Mucosa of stomach (tissue), 1 donor: Measurements from ENCODE around the gene RAB26.
"Not testable (repeated sequence)": the region's sequence is repeated elsewhere in the genome, so short reads cannot be mapped to it uniquely, and the experiment has no call there.

ENCODE experiments used
- H3K27me3 ChIP-seq: one replicate; pipeline ENCODE4 v1.7.0; 2013; ENCODE audit warnings: mild to moderate bottlenecking, low read length; ENCODE audit not compliant: control insufficient read depth, insufficient read depth
- H3K36me3 ChIP-seq: one replicate; pipeline ENCODE4 v1.7.0; 2013; ENCODE audit warnings: low read length; ENCODE audit not compliant: control insufficient read depth, insufficient read depth
- H3K4me1 ChIP-seq: one replicate; pipeline ENCODE4 v1.7.0; 2013; ENCODE audit warnings: mild to moderate bottlenecking, low read length; ENCODE audit not compliant: control insufficient read depth, insufficient read depth
- H3K4me3 ChIP-seq: one replicate; pipeline ENCODE4 v1.7.0; 2013; ENCODE audit warnings: low read length
- H3K9ac ChIP-seq: one replicate; pipeline ENCODE4 v1.7.0; 2013; ENCODE audit warnings: mild to moderate bottlenecking, low read length, moderate library complexity
- H3K9me3 ChIP-seq: one replicate; pipeline ENCODE4 v1.7.0; 2013; ENCODE audit warnings: mild to moderate bottlenecking, low read length, moderate library complexity; ENCODE audit not compliant: control insufficient read depth
- donor health status: Pancreatic carcinoma.

RAB26 gene

DNA sequence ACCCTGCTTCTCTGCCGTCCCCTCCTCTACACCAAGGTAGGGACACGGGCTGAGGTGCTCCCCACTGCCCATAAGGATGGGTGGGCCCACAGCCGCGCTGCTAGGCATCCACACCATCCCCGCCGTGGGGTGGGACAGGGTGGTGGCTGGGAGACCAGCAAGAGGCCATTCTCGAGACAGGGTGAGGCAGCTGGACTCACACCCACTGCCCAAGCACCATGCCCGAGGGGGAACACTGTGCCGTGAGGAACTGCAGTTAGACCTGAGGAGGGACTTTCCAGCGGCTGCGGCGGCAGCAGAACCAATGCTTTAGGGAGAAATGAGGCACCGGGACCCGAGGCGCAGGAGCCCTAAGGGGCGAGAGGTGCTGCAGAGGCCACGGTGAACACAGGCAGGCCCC, 26.0 kb upstream of the RAB26 start:
- Histone ChIP-seq H3K4me3 (no peak overlapping the region), H3K9ac (no peak overlapping the region), H3K4me1 (peaks cover 23% of the 10 kb centered on the region), H3K36me3 (no peaks in the 10 kb centered on the region), H3K27me3 (no peaks in the 10 kb centered on the region), H3K9me3 (no peaks in the 10 kb centered on the region)

DNA sequence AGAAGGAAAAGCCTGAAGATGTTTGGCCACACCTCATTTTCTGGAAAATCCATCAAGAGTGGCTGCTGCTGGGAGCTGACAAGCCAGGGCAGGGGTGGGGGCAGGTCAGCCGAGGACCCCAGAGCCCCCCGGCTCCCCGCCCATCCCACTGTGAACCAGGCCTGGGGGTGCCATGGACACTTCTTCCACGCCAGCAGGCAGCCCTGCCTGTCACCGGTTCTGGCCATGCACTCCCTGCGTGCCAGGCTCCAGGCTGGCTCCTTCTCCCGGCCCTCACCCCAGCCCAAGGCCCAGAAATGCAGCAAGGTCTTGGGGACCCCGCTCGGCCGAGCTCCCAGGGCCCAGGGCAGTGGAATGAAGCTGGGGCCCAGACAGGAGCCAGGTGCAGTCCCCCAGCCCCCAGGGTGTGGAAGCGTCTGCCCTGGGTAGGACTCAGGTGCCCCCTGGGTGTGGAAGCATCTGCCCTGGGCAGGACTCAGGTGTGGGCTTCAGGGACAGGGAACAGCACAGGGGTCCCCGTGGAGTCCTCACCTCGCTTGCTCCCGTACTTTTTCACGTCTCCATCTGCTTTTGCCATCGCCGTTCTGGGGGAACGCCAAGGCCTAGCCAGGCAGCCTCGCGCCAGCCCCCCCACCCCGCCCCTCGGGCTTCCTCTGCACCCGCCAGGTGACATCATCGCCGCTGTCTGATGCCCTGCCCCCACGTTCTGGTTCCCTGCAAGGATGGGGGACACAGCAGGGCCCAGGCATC, 25.3 kb upstream of the RAB26 start:
- H3K4me3 ChIP-seq, H3K36me3 ChIP-seq, H3K9ac ChIP-seq, H3K9me3 ChIP-seq, H3K27me3 ChIP-seq: not testable (repeated sequence)
- H3K4me1 ChIP-seq, result peaks cover 23% of the 10 kb centered on the region

DNA sequence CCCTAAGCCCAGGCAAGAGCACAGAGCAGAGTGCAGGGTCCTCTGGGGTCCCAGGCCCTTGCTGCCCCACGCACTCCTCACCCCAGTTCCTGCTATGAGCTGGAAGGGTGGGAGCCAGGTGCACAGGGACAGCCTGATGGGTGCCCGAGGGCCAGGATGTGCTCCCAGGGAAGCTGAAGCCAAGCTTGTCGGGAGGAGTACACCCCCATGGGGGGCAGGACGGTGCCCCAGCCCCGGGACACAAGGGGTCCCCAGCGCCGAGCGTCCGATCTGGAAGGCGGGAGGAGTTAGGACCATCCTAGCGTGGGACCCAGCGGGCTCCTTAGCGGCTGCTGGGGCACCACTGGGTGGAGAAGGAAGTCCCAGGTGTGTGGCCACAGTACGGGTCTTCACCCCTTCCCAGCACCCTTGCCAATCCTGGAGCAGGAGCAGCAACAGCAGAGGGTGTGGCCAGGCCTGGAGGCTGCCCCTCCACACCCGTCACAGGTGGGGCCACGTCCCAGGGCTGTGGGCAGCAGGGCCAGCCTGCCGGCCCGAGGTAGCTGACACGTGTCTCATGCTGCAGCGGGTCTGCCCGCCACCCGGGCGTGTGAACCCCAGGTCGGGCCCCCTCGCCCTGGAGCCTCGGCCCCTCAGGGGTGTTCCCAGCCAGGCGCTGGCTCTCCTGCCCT, 24.6 kb upstream of the RAB26 start:
- peaks cover 23% of the 10 kb centered on the region for H3K4me1 ChIP-seq
- H3K4me3 ChIP-seq, H3K36me3 ChIP-seq, H3K27me3 ChIP-seq, H3K9ac ChIP-seq, H3K9me3 ChIP-seq: not testable (repeated sequence)

DNA sequence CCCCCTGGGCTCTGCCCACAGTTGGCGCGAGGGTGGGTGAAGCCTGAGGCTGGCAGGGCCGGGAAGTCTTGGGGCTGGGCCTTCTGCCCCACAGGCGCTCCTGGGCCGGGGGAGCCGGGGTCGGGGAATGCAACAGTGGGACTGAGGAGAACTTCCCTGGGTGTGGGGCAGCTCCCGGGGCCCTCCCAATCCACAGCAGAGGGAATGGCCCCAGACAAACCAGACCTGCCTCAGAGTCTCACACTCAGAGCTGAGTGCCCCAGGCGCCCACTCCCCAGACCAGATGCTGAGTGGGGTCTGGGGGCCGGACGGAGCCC, 24.1 kb upstream of the RAB26 start:
- H3K4me1 ChIP-seq, result peaks cover 23% of the 10 kb centered on the region
- H3K9ac ChIP-seq, H3K27me3 ChIP-seq, H3K4me3 ChIP-seq, H3K9me3 ChIP-seq, H3K36me3 ChIP-seq: not testable (repeated sequence)

DNA sequence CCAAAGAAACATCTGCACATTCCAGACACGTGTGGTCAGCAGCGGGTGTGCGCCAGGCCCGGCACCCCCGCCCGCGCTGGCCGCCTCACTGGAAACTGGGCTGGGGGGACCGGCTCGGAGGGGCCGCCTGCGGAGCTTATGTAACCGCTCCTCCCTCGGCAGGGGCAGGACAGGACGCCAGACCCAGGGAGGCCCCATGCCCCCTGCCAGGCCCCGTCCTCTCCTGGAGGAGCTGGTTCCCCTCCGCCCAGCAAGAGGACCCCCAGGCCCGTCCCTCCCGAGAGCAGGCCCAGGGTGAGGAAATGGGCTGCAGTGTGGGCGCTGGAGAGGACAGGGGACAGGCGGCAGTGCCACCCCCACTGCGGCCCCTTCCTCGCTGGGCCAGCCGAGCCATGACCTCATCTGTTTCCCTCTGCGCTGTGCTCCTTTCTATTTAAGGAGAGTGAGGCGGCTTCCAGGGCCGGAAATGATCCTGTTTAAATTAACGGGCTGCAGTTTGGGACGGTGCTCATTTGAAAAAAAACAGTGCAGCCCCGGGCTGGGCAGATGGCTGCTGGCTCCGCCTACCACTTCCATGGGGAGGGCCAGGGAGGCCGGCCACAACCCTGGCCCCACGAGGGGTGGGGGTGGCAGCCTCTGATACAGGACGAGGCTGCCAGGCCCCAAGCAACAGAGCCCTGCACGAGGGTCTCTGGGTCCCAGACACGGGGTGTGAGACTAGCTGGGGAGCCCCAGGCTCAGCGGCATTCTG, 23.6 kb upstream of the RAB26 start:
- not testable (repeated sequence) for H3K4me3 ChIP-seq, H3K9me3 ChIP-seq, H3K36me3 ChIP-seq, H3K27me3 ChIP-seq, H3K9ac ChIP-seq
- peaks cover 23% of the 10 kb centered on the region for H3K4me1 ChIP-seq

DNA sequence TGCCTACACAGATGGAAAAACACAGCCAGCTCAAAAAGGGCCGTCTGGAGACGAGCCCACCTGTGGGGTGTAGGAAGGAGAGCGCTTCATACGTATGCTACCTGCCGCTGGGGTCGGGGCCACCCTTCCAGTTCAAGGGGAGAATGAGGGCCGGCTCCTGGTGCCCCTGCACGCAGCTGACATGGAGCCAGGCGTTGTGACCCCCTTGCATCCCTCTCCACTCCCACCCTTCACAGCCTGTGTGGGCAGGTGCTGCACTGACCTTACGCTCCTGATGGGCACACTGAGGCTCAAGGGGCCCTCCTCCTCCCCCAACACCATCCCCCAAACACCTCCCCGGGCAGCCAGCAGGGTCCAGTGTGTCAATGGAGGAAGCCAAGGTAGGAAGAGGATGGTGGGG, 22.8 kb upstream of the RAB26 start:
- H3K9me3 ChIP-seq, H3K36me3 ChIP-seq, H3K27me3 ChIP-seq, H3K9ac ChIP-seq, H3K4me3 ChIP-seq: not testable (repeated sequence)
- peaks cover 23% of the 10 kb centered on the region for H3K4me1 ChIP-seq

DNA sequence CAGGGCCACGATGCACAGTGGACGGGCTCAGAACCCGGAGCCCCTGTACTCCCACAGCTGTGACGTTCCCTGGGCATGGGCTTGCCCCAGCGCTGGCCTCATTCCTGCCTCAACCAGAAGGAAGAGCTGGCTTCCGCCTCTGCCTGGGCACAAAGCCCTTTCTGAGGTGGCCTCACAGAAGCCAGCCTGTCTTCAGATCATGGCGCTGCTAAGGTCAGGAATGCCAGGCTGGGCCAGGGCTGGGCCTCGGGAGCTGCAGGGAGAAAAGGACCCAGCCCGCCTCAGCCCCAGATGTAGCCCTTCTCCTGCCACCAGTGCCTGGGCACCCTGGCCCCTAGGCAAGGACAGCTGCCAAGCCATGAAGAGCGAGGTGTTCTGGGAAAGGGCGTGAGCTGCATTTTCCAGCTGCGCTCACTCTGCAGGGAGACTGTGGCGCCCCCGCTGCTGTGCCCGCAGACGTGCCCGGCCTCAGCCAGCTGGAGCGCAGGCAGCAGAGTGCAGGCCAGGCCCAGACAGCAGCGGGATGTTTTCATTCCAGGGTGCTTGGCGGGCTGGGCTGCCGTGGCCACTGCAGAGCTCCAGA, 22.2 kb upstream of the RAB26 start:
- not testable (repeated sequence) for H3K9me3 ChIP-seq, H3K36me3 ChIP-seq, H3K27me3 ChIP-seq, H3K9ac ChIP-seq, H3K4me3 ChIP-seq
- peaks cover 23% of the 10 kb centered on the region for H3K4me1 ChIP-seq

DNA sequence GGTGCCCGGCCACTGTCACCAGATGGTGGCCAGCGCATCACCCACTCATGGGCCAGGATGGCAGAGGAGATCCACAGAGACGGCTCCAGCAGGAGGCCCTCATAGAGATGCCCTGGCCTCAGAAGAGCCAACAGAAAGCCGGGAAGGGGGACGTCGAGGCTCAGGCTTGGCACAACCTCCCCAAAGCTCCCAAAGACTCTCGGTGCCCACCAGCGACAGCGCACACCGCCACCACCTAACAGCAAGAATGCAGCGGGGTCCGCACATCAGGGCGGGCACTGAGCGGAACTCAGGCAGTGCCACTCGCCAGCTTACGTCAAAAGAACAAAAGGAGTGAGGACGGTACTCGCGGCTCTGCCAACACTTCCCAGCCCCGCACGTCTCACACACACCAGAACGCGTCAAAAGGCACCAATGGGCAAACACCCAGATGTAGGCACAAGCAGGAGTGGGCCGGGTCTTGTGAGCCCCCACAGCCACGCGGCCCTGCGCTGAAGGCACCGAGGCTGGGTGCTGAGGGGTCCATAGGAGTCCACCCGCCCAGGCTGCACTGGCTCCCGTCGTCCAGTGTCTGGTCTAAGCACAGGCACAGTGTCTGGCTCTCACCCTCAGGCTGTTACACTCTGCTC, 21.4 kb upstream of the RAB26 start:
- H3K4me3 ChIP-seq, H3K27me3 ChIP-seq, H3K9ac ChIP-seq, H3K9me3 ChIP-seq, H3K36me3 ChIP-seq: not testable (repeated sequence)
- peaks cover 23% of the 10 kb centered on the region for H3K4me1 ChIP-seq

DNA sequence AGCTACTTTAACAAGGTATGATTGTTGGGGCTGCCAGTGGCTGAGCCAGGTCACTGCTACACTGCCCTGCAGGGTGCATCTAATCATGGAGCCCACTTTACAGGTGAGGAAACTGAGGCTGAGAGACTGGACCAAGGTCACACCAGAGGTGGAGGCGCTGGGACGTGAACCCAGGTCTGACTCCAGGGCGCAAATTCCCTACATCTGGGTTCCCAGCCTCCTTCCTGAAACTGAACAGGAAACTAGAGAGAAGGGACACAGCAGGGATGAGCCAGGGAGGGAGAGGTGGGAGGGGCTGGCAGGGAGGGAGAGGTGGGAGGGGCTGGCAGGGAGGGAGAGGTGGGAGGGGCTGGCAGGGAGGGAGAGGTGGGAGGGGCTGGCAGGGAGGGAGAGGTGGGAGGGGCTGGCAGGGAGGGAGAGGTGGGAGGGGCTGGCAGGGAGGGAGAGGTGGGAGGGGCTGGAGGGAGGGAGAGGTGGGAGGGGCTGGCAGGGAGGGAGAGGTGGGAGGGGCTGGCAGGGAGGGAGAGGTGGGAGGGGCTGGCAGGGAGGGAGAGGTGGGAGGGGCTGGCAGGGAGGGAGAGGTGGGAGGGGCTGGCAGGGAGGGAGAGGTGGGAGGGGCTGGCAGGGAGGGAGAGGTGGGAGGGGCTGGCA, 20.7 kb upstream of the RAB26 start:
- not testable (repeated sequence) for H3K9me3 ChIP-seq, H3K9ac ChIP-seq, H3K27me3 ChIP-seq, H3K4me3 ChIP-seq, H3K36me3 ChIP-seq
- H3K4me1 ChIP-seq, result peaks cover 23% of the 10 kb centered on the region

DNA sequence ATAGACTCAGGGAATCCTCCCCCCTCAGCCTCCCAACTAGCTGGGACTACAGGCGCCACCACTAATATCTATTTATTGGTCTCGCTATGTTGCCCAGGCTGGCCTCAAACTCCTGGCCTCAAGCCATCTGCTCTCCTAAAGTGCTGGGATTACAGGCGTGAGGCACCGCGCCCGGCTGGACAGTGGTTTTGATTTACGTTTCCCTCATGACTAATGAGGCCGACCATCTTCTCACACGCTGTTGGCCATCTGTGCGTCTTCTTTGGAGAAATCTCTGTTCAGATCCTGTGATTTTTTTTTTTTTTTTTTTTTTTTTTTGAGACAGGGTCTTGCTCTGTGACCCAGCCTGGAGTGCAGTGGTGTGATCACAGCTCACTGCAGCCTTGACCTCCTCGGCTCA, 19.2 kb upstream of the RAB26 start:
- H3K4me1 ChIP-seq, result peaks cover 21% of the 10 kb centered on the region
- not testable (repeated sequence) for H3K9me3 ChIP-seq, H3K27me3 ChIP-seq, H3K9ac ChIP-seq, H3K4me3 ChIP-seq, H3K36me3 ChIP-seq

DNA sequence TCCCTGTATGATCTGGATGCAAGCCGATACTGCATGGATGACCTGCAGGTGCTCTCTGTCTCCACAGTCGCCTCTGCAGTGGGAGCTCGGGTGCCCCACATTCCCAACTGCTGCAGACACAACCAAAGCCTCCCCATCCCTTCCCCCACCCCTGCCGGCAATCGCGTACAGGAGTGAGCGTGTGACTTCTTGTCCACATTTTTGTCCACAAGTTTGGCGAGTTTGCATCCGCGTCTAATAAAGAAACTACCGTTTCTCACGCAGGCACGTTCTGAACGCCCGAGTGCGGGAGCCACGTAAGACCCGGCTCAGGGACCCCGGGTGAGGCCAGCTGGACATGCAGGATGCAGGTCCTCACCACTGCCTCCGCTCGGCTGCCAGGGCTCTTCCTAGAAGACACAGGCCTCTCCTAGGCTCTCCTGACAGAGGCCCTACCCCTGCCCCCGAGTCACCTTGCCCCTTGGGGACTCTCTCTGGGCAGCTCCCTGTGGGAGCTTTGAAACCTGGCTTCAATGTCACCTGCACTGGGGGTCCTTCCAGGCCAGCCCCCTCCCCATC, 18.5 kb upstream of the RAB26 start:
- H3K9ac ChIP-seq, H3K9me3 ChIP-seq, H3K4me3 ChIP-seq, H3K36me3 ChIP-seq, H3K27me3 ChIP-seq: not testable (repeated sequence)
- H3K4me1 ChIP-seq, result peaks cover 19% of the 10 kb centered on the region
